Keratinocyte (primary cell): ENCODE data around the gene IL9R. TPM values are rescaled to one million over a fixed set of nuclear protein-coding genes. Genes with fewer than 3 reads are reported as not detected.
"Not testable (repeated sequence)": the region's sequence is repeated elsewhere in the genome, so short reads cannot be mapped to it uniquely, and the experiment has no call there.

Source experiments
- DNase-seq: peaks from one replicate; pipeline ENCODE4 v3.0.0-alpha.2; 2011; ENCODE audit warnings: low read depth, missing footprints, low spot score
- FAIRE-seq: peaks from 2 replicates; lab custom pipeline; 2011; peaks lifted over from hg19 to GRCh38; lab: Jason Lieb, UNC
- H2AFZ ChIP-seq: 2 replicates; pipeline ENCODE4 v1.6.0; 2012; ENCODE audit warnings: low read length, control low read depth, inconsistent platforms; ENCODE audit not compliant: control insufficient read depth
- H3K27ac ChIP-seq: 2 replicates; pipeline ENCODE4 v1.5.1; 2011; ENCODE audit warnings: low read length; ENCODE audit not compliant: control insufficient read depth, insufficient read depth
- H3K27me3 ChIP-seq: 3 replicates; pipeline ENCODE4 v1.6.0; 2011; ENCODE audit warnings: low read length; ENCODE audit not compliant: control insufficient read depth, insufficient read depth; ENCODE audit errors: extremely low read depth
- H3K36me3 ChIP-seq, 2 experiments: 2 replicates in 1 of 2; 3 replicates in 1 of 2; pipeline ENCODE4 v1.5.1; 2011; ENCODE audit warnings: low read length in 2 of 2, mild to moderate bottlenecking in 1 of 2; ENCODE audit not compliant: control insufficient read depth in 2 of 2, insufficient read depth in 2 of 2; ENCODE audit errors: extremely low read depth in 1 of 2
- H3K4me1 ChIP-seq: 3 replicates; pipeline ENCODE4 v1.5.1; 2011; ENCODE audit warnings: low read length; ENCODE audit not compliant: control insufficient read depth, insufficient read depth; ENCODE audit errors: extremely low read depth
- H3K4me2 ChIP-seq: 3 replicates; pipeline ENCODE4 v1.6.0; 2011; ENCODE audit warnings: low read depth, low read length; ENCODE audit not compliant: control insufficient read depth, insufficient read depth; ENCODE audit errors: extremely low read depth
- H3K4me3 ChIP-seq, 3 experiments: fragments of 200-600 bp in 1 of 3; sonication (generic) in 1 of 3; 2 replicates in 2 of 3; 3 replicates in 1 of 3; pipeline ENCODE4 v1.5.1; 2011 to 2016; ENCODE audit warnings: low read length in 3 of 3, mild to moderate bottlenecking in 3 of 3, control low read depth in 2 of 3, inconsistent platforms in 1 of 3, low read depth in 1 of 3, mixed read lengths in 1 of 3, mixed run types in 1 of 3, moderate library complexity in 1 of 3; ENCODE audit not compliant: control insufficient read depth in 2 of 3, insufficient read depth in 2 of 3; ENCODE audit errors: extremely low read depth in 1 of 3
- H3K79me2 ChIP-seq: 2 replicates; pipeline ENCODE4 v1.6.0; 2012; ENCODE audit warnings: low read length; ENCODE audit not compliant: control insufficient read depth, insufficient read depth
- H3K9ac ChIP-seq: 3 replicates; pipeline ENCODE4 v1.6.0; 2011; ENCODE audit warnings: low read length; ENCODE audit not compliant: control insufficient read depth, insufficient read depth; ENCODE audit errors: extremely low read depth
- H3K9me1 ChIP-seq: 3 replicates; pipeline ENCODE4 v1.6.0; 2011; ENCODE audit warnings: low read length; ENCODE audit not compliant: control insufficient read depth, insufficient read depth; ENCODE audit errors: extremely low read depth
- H3K9me3 ChIP-seq: 2 replicates; pipeline ENCODE4 v1.5.1; 2012; ENCODE audit warnings: low read depth, low read length; ENCODE audit not compliant: control insufficient read depth
- H4K20me1 ChIP-seq: 3 replicates; pipeline ENCODE4 v1.6.0; 2011; ENCODE audit warnings: low read length; ENCODE audit not compliant: control insufficient read depth, insufficient read depth; ENCODE audit errors: extremely low read depth
- CTCF ChIP-seq, 3 experiments: IDR thresholded peaks in 1 of 3; conservative IDR thresholded peaks in 1 of 3; optimal IDR thresholded peaks in 1 of 3; 2 replicates in 2 of 3; 3 replicates in 1 of 3; pipeline versions ENCODE3 to v1.5.1; 2011; ENCODE audit warnings: low read length in 3 of 3, mild to moderate bottlenecking in 3 of 3, moderate library complexity in 2 of 3, control low read depth in 1 of 3, inconsistent platforms in 1 of 3; ENCODE audit not compliant: insufficient read depth in 2 of 3; ENCODE audit errors: extremely low read depth in 1 of 3
- EZH2 ChIP-seq: IDR thresholded peaks from one replicate; pipeline ENCODE4 v1.6.1; 2012; ENCODE audit warnings: inconsistent platforms, mild to moderate bottlenecking, low read length, moderate library complexity
- dilution Hi-C: fragments of 300-500 bp; cut with MboI; formaldehyde crosslinking; loops from one replicate; pipeline ENCODE4 v1.7.0; 2020; ENCODE audit warnings: low sequenced_read_pairs; ENCODE audit not compliant: extremely low pct_ligation_motif_present
- polyA plus RNA-seq, 5 experiments: library from polyadenylated mRNA; depleted of rRNA in 3 of 5; stranded (reverse) in 3 of 5; stranded (forward) in 1 of 5; unstranded in 1 of 5; fragments of >200 nt; gene quantifications; 1 replicate in 1 of 5; 2 replicates in 3 of 5; 3 replicates in 1 of 5; pipeline versions ENCODE4 v1.2.1 to v1.2.3, GENCODE V29; 2011 to 2012; ENCODE audit warnings: missing spikeins in 2 of 5, low read depth in 1 of 5, low replicate concordance in 1 of 5

IL9R gene
- polyA plus RNA-seq, 1 donor (not counting 4 experiments of a cell fraction or from before 2014, with no cell fraction given), result 0.45 TPM

- Histone ChIP-seq H3K4me2 (no peak overlapping the region), H4K20me1 (no peaks in the 10 kb centered on the region), H3K4me3 (no peak overlapping the region), H3K4me1 (no peaks in the 10 kb centered on the region), H3K27ac (no peak overlapping the region), H3K9me1 (no peaks in the 10 kb centered on the region), H3K79me2 (no peaks in the 10 kb centered on the region), H3K9ac (no peak overlapping the region), H3K36me3 (no peaks in the 10 kb centered on the region), H2AFZ (no peak overlapping the region), H3K27me3 (no peaks in the 10 kb centered on the region), H3K9me3 (no peaks in the 10 kb centered on the region)
- dilution Hi-C loops, result no loop called here
- DNase-seq, result no peak
- FAIRE-seq, result no peak
- no peak for TF ChIP-seq EZH2
- no peak for TF ChIP-seq CTCF (optimal IDR thresholded peaks at IDR 0.05 in 1 of 3, IDR thresholded peaks at IDR 0.05 in 1 of 3, conservative IDR thresholded peaks at IDR 0.05 in 1 of 3; ENCODE audit: extremely low read depth in 1 of 3, insufficient read depth in 2 of 3, low read length in 3 of 3)
These were observed 14.2 kb upstream of the IL9R start for GRCh38 chrX:155983326-155983725.

- no peak overlapping the region for H2AFZ ChIP-seq
- H3K27me3 ChIP-seq, result no peaks in the 10 kb centered on the region
- H3K27ac ChIP-seq, result no peak overlapping the region
- FAIRE-seq (no peak), DNase-seq (no peak)
- H3K9me1 ChIP-seq, result no peaks in the 10 kb centered on the region
- H3K36me3 ChIP-seq, result no peaks in the 10 kb centered on the region
- no peaks in the 10 kb centered on the region for H3K79me2 ChIP-seq
- no peaks in the 10 kb centered on the region for H3K9me3 ChIP-seq
- H3K4me3 ChIP-seq, result no peak overlapping the region
- dilution Hi-C loops, result no loop called here
- H4K20me1 ChIP-seq, result no peaks in the 10 kb centered on the region
- no peak for TF ChIP-seq CTCF (optimal IDR thresholded peaks at IDR 0.05 in 1 of 3, IDR thresholded peaks at IDR 0.05 in 1 of 3, conservative IDR thresholded peaks at IDR 0.05 in 1 of 3; ENCODE audit: extremely low read depth in 1 of 3, insufficient read depth in 2 of 3, low read length in 3 of 3)
- TF ChIP-seq EZH2, result no peak
- no peaks in the 10 kb centered on the region for H3K4me1 ChIP-seq
- H3K4me2 ChIP-seq, result no peak overlapping the region
- no peak overlapping the region for H3K9ac ChIP-seq
These were observed 12.3 kb upstream of the IL9R start for GRCh38 chrX:155985208-155985607.

DNA sequence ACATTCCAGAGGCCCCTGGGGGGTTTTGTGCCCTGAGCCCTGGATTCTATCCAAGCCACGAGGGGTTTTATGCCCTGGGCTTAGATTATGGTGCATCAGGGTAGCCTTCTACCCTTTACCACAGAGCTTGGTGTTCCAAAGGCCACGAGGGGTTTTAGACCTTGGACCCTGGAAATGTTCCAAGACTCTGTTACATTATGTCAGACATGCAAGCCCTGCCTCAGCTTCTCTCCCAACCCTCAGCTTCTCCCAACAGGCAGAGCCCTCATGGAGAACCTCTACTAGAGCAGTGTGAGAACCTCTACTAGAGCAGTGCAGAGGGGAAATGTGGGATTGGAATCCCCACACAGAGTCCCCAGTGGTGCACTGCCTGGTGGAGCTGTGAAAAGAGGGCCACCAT lies 10.5 kb upstream of the IL9R start:
- H3K4me2 ChIP-seq, H3K9me3 ChIP-seq, dilution Hi-C loops, H4K20me1 ChIP-seq, H3K27me3 ChIP-seq, DNase-seq, H2AFZ ChIP-seq, H3K9ac ChIP-seq, H3K4me3 ChIP-seq, H3K9me1 ChIP-seq, H3K27ac ChIP-seq, FAIRE-seq, H3K79me2 ChIP-seq, H3K36me3 ChIP-seq, H3K4me1 ChIP-seq: not testable (repeated sequence)
